Ishikawa (cell line): ENCODE measurements around the gene CKMT1B.
"Not testable (repeated sequence)": the region's sequence is repeated elsewhere in the genome, so short reads cannot be mapped to it uniquely, and the experiment has no call there.

ENCODE experiments used
- CEBPB ChIP-seq: IDR thresholded peaks from 2 replicates; pipeline ENCODE4 v1.6.1; 2012
- CREB1 ChIP-seq: IDR thresholded peaks from 2 replicates; pipeline ENCODE4 v1.6.1; 2012; ENCODE audit warnings: low read depth
- EGR1 ChIP-seq: IDR thresholded peaks from 2 replicates; pipeline ENCODE4 v1.6.1; 2012
- EP300 ChIP-seq: IDR thresholded peaks from 2 replicates; pipeline ENCODE4 v1.6.1; 2012; ENCODE audit warnings: borderline replicate concordance
- FOXM1 ChIP-seq: IDR thresholded peaks from 2 replicates; pipeline ENCODE4 v1.6.1; 2012; ENCODE audit warnings: low read depth, borderline replicate concordance
- MAX ChIP-seq: IDR thresholded peaks from 2 replicates; pipeline ENCODE4 v1.6.1; 2012
- NFIC ChIP-seq: IDR thresholded peaks from 2 replicates; pipeline ENCODE4 v1.6.1; 2012
- RAD21 ChIP-seq: IDR thresholded peaks from 2 replicates; pipeline ENCODE4 v1.6.1; 2012; ENCODE audit warnings: low read depth
- TAF1 ChIP-seq: IDR thresholded peaks from 2 replicates; pipeline ENCODE4 v1.6.1; 2012; ENCODE audit warnings: low read depth, mild to moderate bottlenecking
- TCF12 ChIP-seq: IDR thresholded peaks from 2 replicates; pipeline ENCODE4 v1.6.1; 2012; ENCODE audit warnings: low read depth
- USF1 ChIP-seq: IDR thresholded peaks from 2 replicates; pipeline ENCODE4 v1.6.1; 2012
- YY1 ChIP-seq: IDR thresholded peaks from 2 replicates; pipeline ENCODE4 v1.6.1; 2012; ENCODE audit warnings: low read depth
- ZBTB7A ChIP-seq: IDR thresholded peaks from 2 replicates; pipeline ENCODE4 v1.6.1; 2012; ENCODE audit warnings: low read depth
- TF ChIP-seq, protein P1 (sequence below): IDR thresholded peaks from 2 replicates; pipeline ENCODE4 v1.6.1; 2012; ENCODE audit warnings: low read depth, mild to moderate bottlenecking

DNA sequence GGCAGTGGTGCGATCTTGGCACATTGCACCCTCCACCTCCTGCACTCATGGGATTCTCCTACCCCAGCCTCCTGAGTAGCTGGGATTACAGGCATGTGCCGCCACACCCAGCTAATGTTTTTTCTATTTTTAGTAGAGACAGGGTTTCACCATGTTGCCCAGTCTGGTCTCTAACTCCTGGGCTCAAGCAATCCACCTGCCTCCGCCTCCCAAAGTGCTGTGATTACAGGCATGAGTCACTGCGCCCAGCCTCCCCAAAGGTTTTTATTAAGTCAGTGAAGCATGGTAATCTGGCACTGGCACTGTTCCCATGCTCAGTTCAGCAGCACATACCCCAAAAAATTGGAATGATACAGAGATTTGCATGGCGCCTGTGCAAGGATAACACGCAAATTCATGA is 8.4 kb downstream of the CKMT1B start:
- TF ChIP-seq TAF1, USF1, MAX, YY1, EGR1, FOXM1, RAD21, CREB1, ZBTB7A, CEBPB: not testable (repeated sequence)
- TF ChIP-seq, protein P1, sequence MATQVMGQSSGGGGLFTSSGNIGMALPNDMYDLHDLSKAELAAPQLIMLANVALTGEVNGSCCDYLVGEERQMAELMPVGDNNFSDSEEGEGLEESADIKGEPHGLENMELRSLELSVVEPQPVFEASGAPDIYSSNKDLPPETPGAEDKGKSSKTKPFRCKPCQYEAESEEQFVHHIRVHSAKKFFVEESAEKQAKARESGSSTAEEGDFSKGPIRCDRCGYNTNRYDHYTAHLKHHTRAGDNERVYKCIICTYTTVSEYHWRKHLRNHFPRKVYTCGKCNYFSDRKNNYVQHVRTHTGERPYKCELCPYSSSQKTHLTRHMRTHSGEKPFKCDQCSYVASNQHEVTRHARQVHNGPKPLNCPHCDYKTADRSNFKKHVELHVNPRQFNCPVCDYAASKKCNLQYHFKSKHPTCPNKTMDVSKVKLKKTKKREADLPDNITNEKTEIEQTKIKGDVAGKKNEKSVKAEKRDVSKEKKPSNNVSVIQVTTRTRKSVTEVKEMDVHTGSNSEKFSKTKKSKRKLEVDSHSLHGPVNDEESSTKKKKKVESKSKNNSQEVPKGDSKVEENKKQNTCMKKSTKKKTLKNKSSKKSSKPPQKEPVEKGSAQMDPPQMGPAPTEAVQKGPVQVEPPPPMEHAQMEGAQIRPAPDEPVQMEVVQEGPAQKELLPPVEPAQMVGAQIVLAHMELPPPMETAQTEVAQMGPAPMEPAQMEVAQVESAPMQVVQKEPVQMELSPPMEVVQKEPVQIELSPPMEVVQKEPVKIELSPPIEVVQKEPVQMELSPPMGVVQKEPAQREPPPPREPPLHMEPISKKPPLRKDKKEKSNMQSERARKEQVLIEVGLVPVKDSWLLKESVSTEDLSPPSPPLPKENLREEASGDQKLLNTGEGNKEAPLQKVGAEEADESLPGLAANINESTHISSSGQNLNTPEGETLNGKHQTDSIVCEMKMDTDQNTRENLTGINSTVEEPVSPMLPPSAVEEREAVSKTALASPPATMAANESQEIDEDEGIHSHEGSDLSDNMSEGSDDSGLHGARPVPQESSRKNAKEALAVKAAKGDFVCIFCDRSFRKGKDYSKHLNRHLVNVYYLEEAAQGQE, result not testable (repeated sequence)
- TF ChIP-seq EP300 (peak; percentile 44; the same call in 1 of the 2 replicates), TCF12 (peak; percentile 55), NFIC (peak; percentile 73)
